Esophagus (tissue), 2 donors: Measurements from ENCODE around the gene ANAPC16. TPM values are rescaled to one million over a fixed set of nuclear protein-coding genes. Genes with fewer than 3 reads are reported as not detected.

Source experiments
- H3K27ac ChIP-seq, 2 donors: one replicate each; pipeline ENCODE4 v1.5.1; 2013; ENCODE audit warnings: low read depth in 2 of 2, mild to moderate bottlenecking in 2 of 2, inconsistent platforms in 1 of 2, low read length in 1 of 2, moderate library complexity in 1 of 2
- H3K27me3 ChIP-seq, 2 donors: one replicate each; pipeline ENCODE4 v1.6.1; 2013; ENCODE audit warnings: low read length in 2 of 2, control low read depth in 1 of 2, mild to moderate bottlenecking in 1 of 2; ENCODE audit not compliant: insufficient read depth in 2 of 2, control insufficient read depth in 1 of 2
- H3K36me3 ChIP-seq, 2 donors: one replicate each; pipeline ENCODE4 v1.6.1; 2013; ENCODE audit warnings: low read length in 1 of 2; ENCODE audit not compliant: control insufficient read depth in 2 of 2, insufficient read depth in 2 of 2
- H3K4me1 ChIP-seq, 2 donors: one replicate each; pipeline ENCODE4 v1.6.1; 2013; ENCODE audit warnings: low read length in 1 of 2; ENCODE audit not compliant: control insufficient read depth in 2 of 2, insufficient read depth in 2 of 2
- H3K4me3 ChIP-seq, 2 donors: one replicate each; pipeline ENCODE4 v1.5.1; 2013; ENCODE audit warnings: low read length in 2 of 2, mild to moderate bottlenecking in 2 of 2, low read depth in 1 of 2, moderate library complexity in 1 of 2
- H3K9me3 ChIP-seq, 2 donors: one replicate each; pipeline ENCODE4 v1.6.1; 2013; ENCODE audit warnings: mild to moderate bottlenecking in 2 of 2, low read depth in 1 of 2, low read length in 1 of 2, moderate library complexity in 1 of 2; ENCODE audit not compliant: control insufficient read depth in 2 of 2, insufficient read depth in 1 of 2
- WGBS, 2 donors: extraction: QIAGEN DNeasy Blood & Tissue Kit; methylation state at CpG; one replicate each; pipeline ENCODE4 v1.1.7; 2013; 5-methylcytosine and 5-hydroxymethylcytosine counted together
- polyA plus RNA-seq, 2 donors: library from polyadenylated mRNA; stranded (reverse); fragments of 200-250 nt; gene quantifications; one replicate each; pipeline ENCODE4 v1.2.3, GENCODE V29; 2013
- donor health status: healthy with polysubstance abuse.
- donor health status: Bipolar disorder and iron deficiency.

ANAPC16 gene
- polyA plus RNA-seq, 2 donors: 80.2 to 112 TPM

- Histone ChIP-seq H3K4me3 (no peak overlapping the region), H3K36me3 (no peaks in the 10 kb centered on the region), H3K4me1 (peaks cover 0 to 4% of the 10 kb centered on the region in 2 donors), H3K27ac (no peak overlapping the region), H3K27me3 (no peaks in the 10 kb centered on the region), H3K9me3 (no peaks in the 10 kb centered on the region)
- 84 to 97% methylated on average over 2 of the region's 2 CpGs for WGBS, 2 donors
Observed at GRCh38 chr10:72176701-72177100, 39.1 kb upstream of the ANAPC16 start.

DNA sequence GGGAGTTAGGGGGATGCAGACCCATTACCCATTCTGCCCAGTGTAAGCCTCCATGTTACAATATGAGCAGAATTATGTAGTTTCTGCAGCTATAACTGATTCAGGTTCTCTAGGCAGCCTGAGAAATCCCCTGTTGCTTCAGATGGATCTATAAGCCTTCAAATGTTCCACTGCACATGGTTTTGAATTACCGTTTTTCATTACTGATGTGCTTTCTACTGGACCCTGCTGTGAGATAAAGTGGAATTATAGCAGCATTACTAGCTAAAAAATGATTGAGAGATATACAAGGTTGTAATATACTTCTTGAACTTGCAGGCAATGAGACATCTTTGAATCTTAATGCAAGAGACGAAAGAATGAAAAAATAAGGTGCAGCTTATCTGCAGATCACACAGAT lies 38.4 kb upstream of the ANAPC16 start:
- Histone ChIP-seq H3K4me1 (peaks cover 0 to 4% of the 10 kb centered on the region in 2 donors), H3K9me3 (no peaks in the 10 kb centered on the region), H3K36me3 (no peaks in the 10 kb centered on the region), H3K27ac (no peak overlapping the region), H3K27me3 (no peaks in the 10 kb centered on the region), H3K4me3 (no peak overlapping the region)
- 95 to 98% methylated on average over 2 of the region's 2 CpGs for WGBS, 2 donors

- H3K36me3 ChIP-seq: no peaks in the 10 kb centered on the region
- WGBS, 2 donors: 98% methylated on average over 2 of the region's 2 CpGs
- H3K4me3 ChIP-seq: no peak overlapping the region
- H3K27me3 ChIP-seq: no peaks in the 10 kb centered on the region
- H3K27ac ChIP-seq: no peak overlapping the region
- H3K9me3 ChIP-seq: no peaks in the 10 kb centered on the region
- H3K4me1 ChIP-seq: no peaks in the 10 kb centered on the region
Observed at GRCh38 chr10:72184156-72184555, 31.7 kb upstream of the ANAPC16 start.

DNA sequence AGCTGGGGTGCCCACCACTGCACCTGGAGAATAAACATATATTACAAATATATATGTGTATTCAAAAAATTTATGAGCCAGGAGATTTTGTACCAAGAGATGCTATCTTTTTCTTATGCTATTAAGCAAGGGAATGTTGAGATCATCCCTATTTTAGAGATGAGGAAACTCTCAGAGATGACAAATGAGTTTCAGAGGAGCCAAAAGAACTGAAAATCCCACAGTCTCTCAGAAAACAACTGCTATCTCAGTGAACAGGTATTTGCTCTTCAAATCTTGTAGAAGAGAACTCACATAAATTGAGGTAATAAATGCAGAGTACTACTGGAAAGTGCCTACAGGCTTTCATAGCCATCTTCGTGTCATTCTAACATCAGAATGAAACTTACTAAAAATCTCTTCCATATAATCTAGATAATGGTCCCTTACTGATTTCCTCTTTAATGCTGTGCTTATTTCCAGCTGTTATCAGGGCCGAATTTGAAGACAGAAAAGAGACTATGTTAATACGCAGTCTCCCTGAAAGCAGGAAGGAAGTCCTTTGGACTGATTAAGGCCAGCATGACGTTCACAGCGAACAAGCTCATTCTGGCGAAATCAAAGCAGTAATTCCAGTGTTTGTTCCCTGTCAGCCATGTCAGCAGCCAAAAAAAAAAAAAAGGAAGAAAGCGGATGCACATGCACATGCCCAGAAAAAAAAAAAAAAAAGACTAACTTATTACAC lies 29.4 kb upstream of the ANAPC16 start:
- no peak overlapping the region for H3K4me3 ChIP-seq
- H3K36me3 ChIP-seq: peaks cover 0 to 3% of the 10 kb centered on the region in 2 donors
- H3K9me3 ChIP-seq: no peaks in the 10 kb centered on the region
- WGBS, 2 donors: 67 to 68% methylated on average over 6 to 7 of the region's 7 CpGs
- no peaks in the 10 kb centered on the region for H3K27me3 ChIP-seq
- no peaks in the 10 kb centered on the region for H3K4me1 ChIP-seq
- H3K27ac ChIP-seq: peak overlapping the region; percentile 21 to 54

GRCh38 chr10:72186982-72187330 lies 28.9 kb upstream of the ANAPC16 start:
- Histone ChIP-seq H3K36me3 (peaks cover 0 to 3% of the 10 kb centered on the region in 2 donors), H3K27me3 (no peaks in the 10 kb centered on the region), H3K4me1 (no peaks in the 10 kb centered on the region), H3K4me3 (no peak overlapping the region), H3K9me3 (no peaks in the 10 kb centered on the region), H3K27ac (peak overlapping the region; percentile 37 to 55)
- WGBS, 2 donors: 74 to 78% methylated on average over 3 of the region's 3 CpGs

DNA sequence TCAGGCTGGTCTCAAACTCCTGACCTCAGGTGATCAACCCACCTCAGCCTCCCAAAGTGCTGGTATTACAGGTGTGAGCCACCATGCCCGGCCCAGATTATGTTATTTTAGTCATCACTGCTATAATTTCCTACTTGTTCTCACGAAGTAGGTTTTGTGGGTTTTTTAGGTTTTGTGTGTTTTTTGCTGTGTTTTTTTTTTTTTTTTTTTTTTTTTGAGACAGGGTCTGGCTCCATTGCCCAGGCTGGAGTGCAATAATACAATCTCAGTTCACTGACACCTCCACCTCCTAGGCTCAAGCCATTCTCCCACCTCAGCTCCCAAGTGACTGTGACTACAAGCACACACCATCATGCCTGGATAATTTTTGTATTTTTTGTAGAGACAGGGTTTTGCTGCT lies 20.9 kb upstream of the ANAPC16 start:
- peaks cover 0 to under 1% of the 10 kb centered on the region in 2 donors for H3K36me3 ChIP-seq
- no peaks in the 10 kb centered on the region for H3K9me3 ChIP-seq
- 85 to 91% methylated on average over 2 of the region's 2 CpGs for WGBS, 2 donors
- no peak overlapping the region for H3K27ac ChIP-seq
- H3K27me3 ChIP-seq: no peaks in the 10 kb centered on the region
- no peaks in the 10 kb centered on the region for H3K4me1 ChIP-seq
- no peak overlapping the region for H3K4me3 ChIP-seq

DNA sequence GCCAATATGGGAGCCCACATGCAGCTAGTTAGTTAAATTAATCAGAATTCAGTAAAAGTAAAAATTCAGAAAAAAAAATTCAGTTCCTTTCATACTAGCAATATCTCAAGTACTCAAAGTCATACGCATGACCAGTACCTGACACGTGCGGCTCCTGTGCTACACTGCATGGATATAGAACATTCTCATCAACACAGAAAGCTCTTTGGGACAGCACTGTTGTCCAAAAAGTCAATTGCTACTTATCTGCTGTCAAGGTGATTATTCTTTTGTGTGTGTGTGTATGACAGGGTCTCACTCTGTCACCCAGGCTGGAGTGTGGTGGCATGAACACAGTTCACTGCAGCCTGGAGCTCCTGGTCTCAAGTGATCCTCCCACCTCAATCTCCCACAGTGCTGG lies 14.9 kb upstream of the ANAPC16 start:
- no peaks in the 10 kb centered on the region for H3K27me3 ChIP-seq
- H3K36me3 ChIP-seq: peaks cover 0 to 4% of the 10 kb centered on the region in 2 donors
- no peak overlapping the region for H3K4me3 ChIP-seq
- no peaks in the 10 kb centered on the region for H3K4me1 ChIP-seq
- 95 to 96% methylated on average over 3 of the region's 3 CpGs for WGBS, 2 donors
- no peak overlapping the region for H3K27ac ChIP-seq
- H3K9me3 ChIP-seq: no peaks in the 10 kb centered on the region

- Histone ChIP-seq H3K4me1 (no peaks in the 10 kb centered on the region), H3K9me3 (no peaks in the 10 kb centered on the region), H3K36me3 (peaks cover 0 to 4% of the 10 kb centered on the region in 2 donors), H3K4me3 (no peak overlapping the region), H3K27ac (no peak overlapping the region), H3K27me3 (no peaks in the 10 kb centered on the region)
- WGBS, 2 donors: 80 to 94% methylated on average over 5 of the region's 5 CpGs
Observed at GRCh38 chr10:72201293-72201692, 14.5 kb upstream of the ANAPC16 start.

DNA sequence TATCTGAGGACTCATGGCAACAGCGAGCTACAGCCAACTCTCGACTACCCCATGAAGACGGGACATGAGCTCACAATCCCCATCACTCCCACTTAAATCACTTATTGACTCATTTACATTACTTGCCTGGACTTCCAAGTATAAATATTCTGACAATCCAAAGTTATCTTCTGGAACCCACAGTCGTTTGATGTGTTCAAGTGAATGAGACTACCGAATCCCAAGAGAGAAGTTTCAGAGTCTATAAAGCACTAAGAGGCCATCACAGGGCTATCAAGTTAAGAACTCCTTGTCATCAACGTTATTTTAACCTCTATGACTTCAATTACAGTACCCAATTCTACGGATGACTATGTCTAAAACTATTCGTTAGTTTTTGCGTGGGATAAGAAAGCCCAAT lies 11.5 kb upstream of the ANAPC16 start:
- H3K4me3 ChIP-seq: no peak overlapping the region
- H3K4me1 ChIP-seq: no peaks in the 10 kb centered on the region
- no peaks in the 10 kb centered on the region for H3K9me3 ChIP-seq
- peaks cover 0 to 4% of the 10 kb centered on the region in 2 donors for H3K36me3 ChIP-seq
- no peaks in the 10 kb centered on the region for H3K27me3 ChIP-seq
- H3K27ac ChIP-seq: no peak overlapping the region
- 87 to 90% methylated on average over 9 of the region's 9 CpGs for WGBS, 2 donors

GRCh38 chr10:72204724-72205123 lies 11.1 kb upstream of the ANAPC16 start:
- no peak overlapping the region for H3K4me3 ChIP-seq
- no peaks in the 10 kb centered on the region for H3K27me3 ChIP-seq
- no peak overlapping the region for H3K27ac ChIP-seq
- no peaks in the 10 kb centered on the region for H3K9me3 ChIP-seq
- H3K36me3 ChIP-seq: peaks cover 0 to 4% of the 10 kb centered on the region in 2 donors
- H3K4me1 ChIP-seq: no peaks in the 10 kb centered on the region
- 95 to 96% methylated on average over 1 of the region's 1 CpG for WGBS, 2 donors
